ENCODE results near the gene KIF26B.

DNA sequence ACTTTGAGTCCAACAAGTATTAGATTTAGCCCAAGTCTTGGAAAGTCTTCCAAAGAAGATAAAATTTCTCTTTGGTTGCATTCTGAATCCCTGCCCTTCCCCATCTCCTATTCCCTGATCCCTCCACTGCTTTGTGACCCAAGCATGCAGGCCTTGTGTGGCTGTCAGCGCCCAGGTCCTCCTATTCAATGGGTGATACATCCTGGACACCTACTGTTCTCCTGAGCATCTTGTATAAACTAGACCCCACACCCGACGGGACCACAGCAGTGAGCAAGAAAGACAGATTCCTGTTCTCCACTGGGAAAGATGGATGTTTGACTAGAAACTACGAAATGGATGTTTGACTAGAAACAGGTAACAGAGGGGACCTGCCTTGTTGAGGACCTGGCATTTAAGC, 136.6 kb downstream of the KIF26B start:
- no peak for TF ChIP-seq CEBPB (IDR thresholded peaks at IDR 0.05)
- TF ChIP-seq CTCF (IDR thresholded peaks at IDR 0.05): no peak
- TF ChIP-seq RCOR1 (IDR thresholded peaks at IDR 0.05; ENCODE audit: low read depth, low read length): no peak
- TF ChIP-seq ESRRA (IDR thresholded peaks at IDR 0.05; ENCODE audit: borderline replicate concordance, low read length): no peak
- TF ChIP-seq BHLHE40 (IDR thresholded peaks at IDR 0.05; ENCODE audit: low read depth, low read length): no peak
- no peak for TF ChIP-seq POLR2A (IDR thresholded peaks at IDR 0.05; ENCODE audit: low read length)
- TF ChIP-seq MYC (IDR thresholded peaks at IDR 0.05; ENCODE audit: borderline replicate concordance, low read length): no peak
- no peak for TF ChIP-seq MAX (IDR thresholded peaks at IDR 0.05)

Data from A549 (cell line).